Epithelial cell of proximal tubule (primary cell): ENCODE data around the gene CIAO2B. TPM values are rescaled to one million over a fixed set of nuclear protein-coding genes. Genes with fewer than 3 reads are reported as not detected.
"Not testable (repeated sequence)": the region's sequence is repeated elsewhere in the genome, so short reads cannot be mapped to it uniquely, and the experiment has no call there.

Experiments
- DNase-seq: peaks from one replicate; pipeline ENCODE4 v3.0.0-alpha.2; 2011; ENCODE audit warnings: low read depth
- H3K4me3 ChIP-seq: 2 replicates; pipeline ENCODE4 v1.5.1; 2011; ENCODE audit warnings: low read depth, mild to moderate bottlenecking, low read length
- CTCF ChIP-seq: conservative IDR thresholded peaks from 2 replicates; pipeline ENCODE4 v1.5.1; 2012; ENCODE audit warnings: low read depth, mild to moderate bottlenecking, low read length
- total RNA-seq: library from RNA; depleted of rRNA; stranded (reverse); fragments of >200 nt; gene quantifications from 2 replicates; pipeline ENCODE4 v1.2.3, GENCODE V29; 2015

The CIAO2B gene
- total RNA-seq, 1 donor from 2014 or later = 123 TPM

DNA sequence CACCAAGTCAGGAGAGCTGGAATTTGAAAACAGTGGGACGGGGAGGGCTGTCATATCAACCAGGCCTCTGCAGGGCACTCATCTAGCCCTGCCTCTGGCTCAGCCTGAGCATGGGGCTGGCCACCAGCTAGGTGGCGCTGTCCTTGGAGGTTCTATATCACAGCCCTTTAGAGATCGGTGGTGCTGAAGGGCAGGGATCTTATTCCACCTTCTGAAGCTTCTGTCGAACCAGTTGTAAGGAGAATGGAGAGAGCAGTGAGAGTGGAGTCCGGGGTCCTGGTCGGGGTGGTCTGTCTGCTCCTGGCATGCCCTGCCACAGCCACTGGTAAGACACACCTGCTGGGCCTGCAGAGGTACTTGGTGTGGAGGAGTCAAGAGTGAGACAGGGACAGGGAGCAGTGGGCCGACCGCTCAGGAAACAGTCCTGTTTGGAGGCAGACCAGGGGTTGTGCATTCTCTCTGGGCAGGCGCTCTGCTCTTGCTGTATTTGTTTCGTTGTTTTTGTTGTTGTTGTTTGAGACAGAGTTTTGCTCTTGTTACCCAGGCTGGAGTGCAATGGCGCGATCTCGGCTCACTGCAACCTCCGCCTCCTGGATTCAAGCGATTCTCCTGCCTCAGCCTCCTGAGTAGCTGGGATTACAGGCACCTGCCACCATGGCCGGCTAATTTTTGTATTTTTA, 27.0 kb upstream of the CIAO2B start, which contains the start of gene CES3:
Gene CES3 (plus strand): TSS at position 202 of the 680 bp plus-strand sequence. CDS start 42 bp downstream, at position 244.
- peak within 1 kb of the TSS; percentile 57 for H3K4me3 ChIP-seq
- DNase-seq = no peak
- TF ChIP-seq CTCF = peak; percentile 90

- no peak for TF ChIP-seq CTCF
- no peak for DNase-seq
- no peak overlapping the region for H3K4me3 ChIP-seq
Observed at GRCh38 chr16:66960270-66960669, 26.1 kb upstream of the CIAO2B start.

GRCh38 chr16:66959704-66960161, 25.5 kb upstream of the CIAO2B start:
- no peak for DNase-seq
- H3K4me3 ChIP-seq = no peak overlapping the region
- TF ChIP-seq CTCF = no peak

DNA sequence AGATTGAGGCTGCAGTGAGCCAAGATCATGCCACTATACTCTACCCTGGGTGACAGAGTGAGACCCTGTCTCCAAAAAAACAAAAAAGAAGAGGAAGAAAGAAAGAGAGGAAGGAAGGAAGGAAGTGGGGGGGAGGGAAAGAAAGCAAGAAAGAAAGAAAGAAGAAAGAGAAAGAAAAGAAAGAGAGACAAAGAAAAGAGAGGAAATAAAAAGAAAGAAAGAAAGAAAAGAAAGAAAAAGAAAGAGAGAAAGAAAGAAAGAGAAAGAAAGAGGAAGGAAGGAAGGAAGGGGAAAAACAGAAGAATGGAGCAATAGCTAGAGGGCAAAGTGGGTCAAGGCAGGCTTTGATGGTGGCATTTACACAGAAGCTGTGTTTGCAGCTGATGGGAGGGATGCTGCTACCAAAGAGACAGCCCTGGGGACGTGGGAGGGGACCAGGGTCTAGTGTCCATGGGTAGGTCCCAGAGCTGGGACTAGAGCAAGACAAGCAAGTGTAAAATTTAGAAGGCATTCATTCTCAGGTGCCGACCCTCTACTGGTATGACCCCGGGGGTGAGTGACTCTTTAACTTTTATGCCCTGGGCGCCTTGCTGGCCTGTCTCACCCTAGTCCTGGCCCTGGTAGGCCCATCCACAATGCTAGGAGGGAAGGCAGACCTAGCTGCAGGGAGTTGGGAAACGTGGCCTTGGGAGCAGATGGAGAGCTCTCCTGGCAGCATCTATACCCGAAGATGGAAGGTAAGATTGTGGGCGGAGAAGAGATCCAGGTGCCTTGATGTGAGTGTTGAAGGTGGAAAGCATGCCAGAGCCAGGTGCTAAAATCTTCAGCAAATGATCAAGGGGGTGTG, 24.9 kb upstream of the CIAO2B start:
- no peak for DNase-seq
- no peak overlapping the region for H3K4me3 ChIP-seq

DNA sequence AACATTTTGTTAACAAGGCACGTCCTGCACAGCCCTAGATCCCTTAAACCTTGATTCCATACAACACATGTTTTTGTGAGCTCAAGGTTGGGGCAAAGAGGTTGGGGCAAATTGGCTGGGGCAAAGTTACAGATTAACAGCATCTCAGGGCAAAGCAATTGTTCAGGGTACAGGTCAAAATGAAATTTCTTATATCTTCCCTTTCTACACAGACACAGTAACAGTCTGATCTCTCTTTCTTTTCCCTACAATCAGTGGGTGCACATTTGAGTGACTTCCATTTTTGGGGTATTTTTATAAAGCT, 21.9 kb upstream of the CIAO2B start:
- not testable (repeated sequence) for DNase-seq, H3K4me3 ChIP-seq

More for the DNA sequence above, 24.9 kb upstream of the CIAO2B start:
- no peak for TF ChIP-seq CTCF

DNA sequence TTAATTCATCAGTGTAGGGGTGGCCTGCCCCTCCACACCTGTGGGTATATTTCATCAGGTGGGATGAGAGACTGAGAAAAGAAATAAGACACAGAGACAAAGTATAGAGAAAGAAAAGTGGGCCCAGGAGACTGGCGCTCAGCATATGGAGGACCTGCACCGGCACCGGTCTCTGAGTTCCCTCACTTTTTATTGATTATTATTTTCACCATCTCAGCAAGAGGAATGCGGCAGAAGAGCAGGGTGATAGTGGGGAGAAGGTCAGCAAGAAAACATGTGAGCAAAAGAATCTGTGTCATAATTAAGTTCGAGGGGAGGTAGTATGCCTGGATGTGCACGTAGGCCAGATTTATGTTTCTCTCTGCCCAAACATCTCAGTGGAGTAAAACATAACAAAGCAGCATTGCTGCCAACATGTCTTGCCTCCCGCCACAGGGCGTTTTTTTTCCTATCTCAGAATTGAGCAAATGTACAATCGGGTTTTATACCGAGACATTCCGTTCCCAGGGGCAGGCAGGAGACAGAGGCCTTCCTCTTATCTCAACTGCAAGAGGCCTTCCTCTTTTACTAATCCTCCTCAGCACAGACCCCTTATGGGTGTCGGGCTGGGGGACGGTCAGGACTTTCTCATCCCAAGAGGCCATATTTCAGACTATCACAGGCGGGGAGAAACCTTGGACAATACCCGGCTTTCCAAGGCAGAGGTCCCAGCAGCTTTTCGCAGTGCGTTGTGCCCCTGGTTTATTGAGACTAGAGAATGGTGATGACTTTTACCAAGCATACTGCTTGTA, 21.4 kb upstream of the CIAO2B start:
- not testable (repeated sequence) for H3K4me3 ChIP-seq, DNase-seq

DNA sequence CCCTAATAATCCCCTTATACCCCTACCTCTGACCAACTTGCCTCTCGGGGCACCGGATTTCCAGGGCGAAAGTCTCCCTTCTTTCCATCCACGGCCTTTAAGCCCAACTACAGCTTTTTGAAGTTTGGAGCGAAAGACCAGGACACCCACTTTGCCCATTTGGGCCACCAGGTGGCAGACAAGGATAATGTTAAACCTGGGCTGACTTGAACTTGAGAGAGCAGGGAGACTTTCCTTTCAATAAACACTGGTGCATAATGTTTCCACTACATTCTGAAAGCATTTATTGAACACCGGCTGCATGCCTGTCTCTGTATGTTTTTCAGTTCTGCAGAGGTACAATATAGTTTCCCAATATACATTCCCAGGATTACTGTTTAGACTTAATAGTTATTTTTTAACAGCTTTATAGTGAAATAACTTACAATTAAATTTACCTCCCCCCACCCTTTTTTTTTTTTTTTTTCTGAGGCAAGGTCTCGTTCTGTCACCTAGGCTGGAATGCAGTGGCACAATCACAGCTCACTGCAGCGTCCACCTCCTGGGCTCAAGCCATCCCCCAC, 20.0 kb upstream of the CIAO2B start:
- H3K4me3 ChIP-seq = no peak overlapping the region
- TF ChIP-seq CTCF = peak; percentile 84
- no peak for DNase-seq
